H54 (cell line): ENCODE results near the gene SPOCK1.

Experiments
- DNase-seq: peaks from one replicate; pipeline ENCODE4 v3.0.0; 2011; ENCODE audit warnings: low spot score, mixed read lengths; ENCODE audit not compliant: insufficient read length
- FAIRE-seq: peaks from 3 replicates; lab custom pipeline; 2011; peaks lifted over from hg19 to GRCh38; lab: Jason Lieb, UNC
- POLR2A ChIP-seq: IDR thresholded peaks from 2 replicates; pipeline ENCODE4 v1.6.1; 2011; ENCODE audit warnings: low read depth, mild to moderate bottlenecking, low read length

The SPOCK1 gene

GRCh38 chr5:137070521-137070920 is 428.6 kb downstream of the SPOCK1 start:
- FAIRE-seq (no peak), DNase-seq (no peak)
- TF ChIP-seq POLR2A, result no peak

- TF ChIP-seq POLR2A, result no peak
- FAIRE-seq, result no peak
- no peak for DNase-seq
Measured at GRCh38 chr5:137069358-137069757, 429.8 kb downstream of the SPOCK1 start.

- no peak for FAIRE-seq
- no peak for TF ChIP-seq POLR2A
Measured at GRCh38 chr5:137061382-137061781, 437.7 kb downstream of the SPOCK1 start.

GRCh38 chr5:137058089-137058488 is 441.0 kb downstream of the SPOCK1 start:
- FAIRE-seq (no peak), DNase-seq (no peak)
- TF ChIP-seq POLR2A, result no peak

More at GRCh38 chr5:137061382-137061781, 437.7 kb downstream of the SPOCK1 start:
- DNase-seq, result no peak

- no peak for FAIRE-seq
- no peak for DNase-seq
- TF ChIP-seq POLR2A, result no peak
Measured at GRCh38 chr5:137056676-137057075, 442.4 kb downstream of the SPOCK1 start.

- DNase-seq (no peak), FAIRE-seq (no peak)
- TF ChIP-seq POLR2A, result no peak
Measured at GRCh38 chr5:137055271-137055872, 443.8 kb downstream of the SPOCK1 start.

- no peak for TF ChIP-seq POLR2A
- DNase-seq, result no peak
- FAIRE-seq, result no peak
Measured at GRCh38 chr5:137054792-137055191, 444.3 kb downstream of the SPOCK1 start.

GRCh38 chr5:137054335-137054734 is 444.8 kb downstream of the SPOCK1 start:
- FAIRE-seq (no peak), DNase-seq (no peak)
- no peak for TF ChIP-seq POLR2A

GRCh38 chr5:137051161-137051560 is 448.0 kb downstream of the SPOCK1 start:
- DNase-seq (no peak), FAIRE-seq (no peak)
- TF ChIP-seq POLR2A, result no peak

GRCh38 chr5:137040641-137041340 is 458.3 kb downstream of the SPOCK1 start:
- FAIRE-seq, result no peak
- no peak for DNase-seq
- no peak for TF ChIP-seq POLR2A

- DNase-seq (no peak), FAIRE-seq (no peak)
- TF ChIP-seq POLR2A, result no peak
Measured at GRCh38 chr5:137040024-137040423, 459.1 kb downstream of the SPOCK1 start.

GRCh38 chr5:137037848-137038247 is 461.3 kb downstream of the SPOCK1 start:
- DNase-seq (no peak), FAIRE-seq (no peak)
- no peak for TF ChIP-seq POLR2A

- FAIRE-seq (no peak), DNase-seq (no peak)
- TF ChIP-seq POLR2A, result no peak
Measured at GRCh38 chr5:137036640-137037039, 462.5 kb downstream of the SPOCK1 start.

GRCh38 chr5:137035480-137035878 is 463.6 kb downstream of the SPOCK1 start:
- DNase-seq, result no peak
- TF ChIP-seq POLR2A, result no peak
- FAIRE-seq, result no peak
